Neural cell (in vitro differentiated cells): ENCODE data around the gene FFAR4. TPM values are rescaled to one million over a fixed set of nuclear protein-coding genes. Genes with fewer than 3 reads are reported as not detected.

Experiments used
- H2AFZ ChIP-seq: fragments of 200-600, 300-800 bp; sonication (generic), shearing (Covaris generic); 2 replicates; pipeline ENCODE4 v1.6.0; 2014; ENCODE audit warnings: low read depth, mild to moderate bottlenecking, antibody characterized with exemption, low read length, moderate library complexity
- H3F3A ChIP-seq: fragments of 200-600 bp; shearing (Covaris generic); 2 replicates; pipeline ENCODE4 v1.6.1; 2016; ENCODE audit warnings: mild to moderate bottlenecking, moderate library complexity, mixed read lengths, antibody characterized with exemption, low read length; ENCODE audit not compliant: insufficient read depth, poor library complexity, severe bottlenecking
- H3K27ac ChIP-seq: fragments of 200-600, 300-800 bp; sonication (generic), shearing (Covaris generic); 2 replicates; pipeline ENCODE4 v1.5.1; 2014; ENCODE audit warnings: mild to moderate bottlenecking, low read length, moderate library complexity
- H3K27me3 ChIP-seq: fragments of 300-800, 200-600 bp; sonication (generic), shearing (Covaris generic); 2 replicates; pipeline ENCODE4 v1.6.0; 2014; ENCODE audit warnings: mild to moderate bottlenecking, low read depth, low read length, moderate library complexity; ENCODE audit not compliant: insufficient read depth
- H3K36me3 ChIP-seq: fragments of 300-800, 200-600 bp; sonication (generic), shearing (Covaris generic); 2 replicates; pipeline ENCODE4 v1.5.1; 2014; ENCODE audit warnings: mild to moderate bottlenecking, antibody characterized with exemption, low read length, moderate library complexity; ENCODE audit not compliant: insufficient read depth
- H3K4me2 ChIP-seq: fragments of 300-800, 200-600 bp; sonication (generic), shearing (Covaris generic); 2 replicates; pipeline ENCODE4 v1.6.0; 2014; ENCODE audit warnings: mild to moderate bottlenecking, low read length
- H3K4me3 ChIP-seq: fragments of 300-800, 200-600 bp; sonication (generic), shearing (Covaris generic); 2 replicates; pipeline ENCODE4 v1.5.1; 2014; ENCODE audit warnings: mild to moderate bottlenecking, low read length, moderate library complexity
- H3K79me2 ChIP-seq: fragments of 200-600 bp; shearing (Covaris generic); replicated peaks from 2 replicates; pipeline ENCODE4 v1.6.0; 2014; ENCODE audit warnings: mild to moderate bottlenecking, low read length, moderate library complexity; ENCODE audit not compliant: insufficient read depth
- H3K9ac ChIP-seq: fragments of 300-800, 200-600 bp; sonication (generic), shearing (Covaris generic); 2 replicates; pipeline ENCODE4 v1.6.1; 2016; ENCODE audit warnings: mild to moderate bottlenecking, low read length, mixed read lengths
- H3K9me2 ChIP-seq: fragments of 200-600 bp; shearing (Covaris generic); 2 replicates; pipeline ENCODE4 v1.6.1; 2016; ENCODE audit warnings: mild to moderate bottlenecking, low read length, mixed read lengths; ENCODE audit not compliant: insufficient read depth
- H3K9me3 ChIP-seq: fragments of 200-600, 300-800 bp; sonication (generic), shearing (Covaris generic); 2 replicates; pipeline ENCODE4 v1.6.1; 2016; ENCODE audit warnings: mild to moderate bottlenecking, mixed run types, low read length, moderate library complexity, mixed read lengths
- H4K20me1 ChIP-seq: fragments of 200-600 bp; shearing (Covaris generic); 2 replicates; pipeline ENCODE4 v1.6.1; 2016; ENCODE audit warnings: mild to moderate bottlenecking, mixed run types; ENCODE audit not compliant: insufficient read depth
- CTCF ChIP-seq: fragments of 450-650 bp; IDR thresholded peaks from 2 replicates; pipeline ENCODE4 v1.5.1; 2014; ENCODE audit warnings: antibody characterized with exemption, mild to moderate bottlenecking, moderate library complexity; ENCODE audit not compliant: poor library complexity, severe bottlenecking
- EP300 ChIP-seq: fragments of 450-650 bp; conservative IDR thresholded peaks from 2 replicates; pipeline ENCODE4 v1.6.1; 2014; ENCODE audit warnings: antibody characterized with exemption, mild to moderate bottlenecking, moderate library complexity; ENCODE audit not compliant: poor library complexity, severe bottlenecking
- EZH2 ChIP-seq: fragments of 200-600, 300-800 bp; shearing (Covaris generic), sonication (generic); IDR thresholded peaks from 2 replicates; pipeline ENCODE4 v1.6.1; 2014; ENCODE audit warnings: antibody characterized with exemption, low read length, borderline replicate concordance, mild to moderate bottlenecking; ENCODE audit not compliant: insufficient read depth, poor library complexity, severe bottlenecking
- MXI1 ChIP-seq: fragments of 450-650 bp; conservative IDR thresholded peaks from 2 replicates; pipeline ENCODE4 v1.6.1; 2014; ENCODE audit warnings: antibody characterized with exemption, mild to moderate bottlenecking; ENCODE audit not compliant: poor library complexity, severe bottlenecking
- POLR2AphosphoS5 ChIP-seq: IDR thresholded peaks from 2 replicates; pipeline ENCODE4 v1.6.1; 2012
- RAD21 ChIP-seq: fragments of 450-650 bp; conservative IDR thresholded peaks from 2 replicates; pipeline ENCODE4 v1.6.1; 2014; ENCODE audit warnings: antibody characterized with exemption, mild to moderate bottlenecking, moderate library complexity
- REST ChIP-seq: IDR thresholded peaks from 2 replicates; pipeline ENCODE4 v1.6.1; 2012; ENCODE audit warnings: borderline replicate concordance
- SMC3 ChIP-seq: fragments of 450-650 bp; conservative IDR thresholded peaks from 2 replicates; pipeline ENCODE4 v1.6.1; 2014; ENCODE audit warnings: antibody characterized with exemption, mild to moderate bottlenecking, moderate library complexity; ENCODE audit not compliant: poor library complexity
- TAF1 ChIP-seq: IDR thresholded peaks from 2 replicates; pipeline ENCODE4 v1.6.1; 2012; ENCODE audit warnings: low read depth
- polyA plus RNA-seq: library from polyadenylated mRNA; depleted of rRNA; stranded (reverse); fragments of >200 nt; gene quantifications from 2 replicates; pipeline ENCODE4 v1.2.3, GENCODE V29; 2014

FFAR4 gene
- polyA plus RNA-seq, 1 donor from 2014 or later: not detected

- Histone ChIP-seq H3K9me3 (no peaks in the 10 kb centered on the region), H3K27me3 (no peaks in the 10 kb centered on the region), H3K9ac (no peak overlapping the region), H3K27ac (no peak overlapping the region), H3K79me2 (no peaks in the 10 kb centered on the region), H3K9me2 (no peaks in the 10 kb centered on the region), H3K36me3 (no peaks in the 10 kb centered on the region), H2AFZ (no peak overlapping the region), H3K4me2 (no peak overlapping the region), H4K20me1 (no peaks in the 10 kb centered on the region), H3F3A (no peaks in the 10 kb centered on the region), H3K4me3 (no peak overlapping the region)
- TF ChIP-seq EZH2 (no peak), SMC3 (no peak), CTCF (no peak), TAF1 (no peak), RAD21 (no peak), MXI1 (no peak), REST (no peak), POLR2AphosphoS5 (no peak)
Observed at GRCh38 chr10:93590638-93591037, 24.2 kb downstream of the FFAR4 start.

- Histone ChIP-seq H2AFZ (no peak overlapping the region), H4K20me1 (no peaks in the 10 kb centered on the region), H3K4me3 (no peak overlapping the region), H3K9me3 (no peaks in the 10 kb centered on the region), H3K9me2 (no peaks in the 10 kb centered on the region), H3K9ac (no peak overlapping the region), H3K27ac (no peak overlapping the region), H3K4me2 (no peak overlapping the region), H3K79me2 (no peaks in the 10 kb centered on the region), H3K27me3 (no peaks in the 10 kb centered on the region), H3F3A (no peaks in the 10 kb centered on the region), H3K36me3 (no peaks in the 10 kb centered on the region)
- TF ChIP-seq EP300: no peak
Observed at GRCh38 chr10:93591065-93591808, 24.8 kb downstream of the FFAR4 start.

- no peaks in the 10 kb centered on the region for H4K20me1 ChIP-seq
- no peaks in the 10 kb centered on the region for H3K36me3 ChIP-seq
- H3F3A ChIP-seq: no peaks in the 10 kb centered on the region
- no peak overlapping the region for H2AFZ ChIP-seq
- no peak overlapping the region for H3K27ac ChIP-seq
- H3K27me3 ChIP-seq: no peaks in the 10 kb centered on the region
- no peak overlapping the region for H3K4me3 ChIP-seq
- TF ChIP-seq MXI1 (no peak), EZH2 (no peak), POLR2AphosphoS5 (no peak), SMC3 (no peak), CTCF (no peak), TAF1 (no peak), REST (no peak), EP300 (no peak), RAD21 (no peak)
- no peaks in the 10 kb centered on the region for H3K9me3 ChIP-seq
- no peaks in the 10 kb centered on the region for H3K79me2 ChIP-seq
- H3K9ac ChIP-seq: no peak overlapping the region
- H3K4me2 ChIP-seq: no peak overlapping the region
- H3K9me2 ChIP-seq: no peaks in the 10 kb centered on the region
Observed at GRCh38 chr10:93593254-93593653, 26.8 kb downstream of the FFAR4 start.
